ENCODE measurements around the gene HELB. TPM values are rescaled to one million over a fixed set of nuclear protein-coding genes. Genes with fewer than 3 reads are reported as not detected.

The HELB gene
- polyA plus RNA-seq, 1 experiment = 2.0 TPM

DNA sequence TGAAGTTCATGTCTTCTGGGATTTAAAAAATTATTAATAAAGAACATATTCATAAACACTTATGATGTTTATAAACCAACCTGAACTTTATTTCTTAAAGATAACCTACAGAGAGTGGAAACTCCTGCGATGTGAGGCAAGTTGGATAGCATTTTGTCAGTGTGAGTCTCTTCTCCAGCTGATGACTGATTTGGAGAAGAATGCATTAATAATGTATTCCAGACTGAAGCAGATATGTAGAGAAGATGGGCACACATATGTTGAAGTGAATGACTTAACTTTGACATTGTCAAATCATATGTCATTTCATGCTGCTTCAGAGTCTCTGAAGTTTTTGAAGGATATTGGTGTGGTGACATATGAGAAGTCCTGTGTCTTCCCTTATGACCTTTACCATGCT lies 7.3 kb downstream of the HELB start:
- ChIA-PET POLR2A (no interaction called here), CTCF (no interaction called here)
- no peak for DNase-seq (ENCODE audit: low read depth, low spot score)
- no peak overlapping the region for H3K4me3 ChIP-seq (ENCODE audit: low read depth, low read length)
- H3K9me3 ChIP-seq (ENCODE audit: control insufficient read depth, insufficient read depth, low read length) = no peaks in the 10 kb centered on the region
- TF ChIP-seq, protein P1, sequence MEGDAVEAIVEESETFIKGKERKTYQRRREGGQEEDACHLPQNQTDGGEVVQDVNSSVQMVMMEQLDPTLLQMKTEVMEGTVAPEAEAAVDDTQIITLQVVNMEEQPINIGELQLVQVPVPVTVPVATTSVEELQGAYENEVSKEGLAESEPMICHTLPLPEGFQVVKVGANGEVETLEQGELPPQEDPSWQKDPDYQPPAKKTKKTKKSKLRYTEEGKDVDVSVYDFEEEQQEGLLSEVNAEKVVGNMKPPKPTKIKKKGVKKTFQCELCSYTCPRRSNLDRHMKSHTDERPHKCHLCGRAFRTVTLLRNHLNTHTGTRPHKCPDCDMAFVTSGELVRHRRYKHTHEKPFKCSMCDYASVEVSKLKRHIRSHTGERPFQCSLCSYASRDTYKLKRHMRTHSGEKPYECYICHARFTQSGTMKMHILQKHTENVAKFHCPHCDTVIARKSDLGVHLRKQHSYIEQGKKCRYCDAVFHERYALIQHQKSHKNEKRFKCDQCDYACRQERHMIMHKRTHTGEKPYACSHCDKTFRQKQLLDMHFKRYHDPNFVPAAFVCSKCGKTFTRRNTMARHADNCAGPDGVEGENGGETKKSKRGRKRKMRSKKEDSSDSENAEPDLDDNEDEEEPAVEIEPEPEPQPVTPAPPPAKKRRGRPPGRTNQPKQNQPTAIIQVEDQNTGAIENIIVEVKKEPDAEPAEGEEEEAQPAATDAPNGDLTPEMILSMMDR (IDR thresholded peaks at IDR 0.05; ENCODE audit: low read depth, low read length) = no peak
- H3K27ac ChIP-seq (ENCODE audit: low read depth, low read length) = no peak overlapping the region
- no peaks in the 10 kb centered on the region for H3K27me3 ChIP-seq (ENCODE audit: control insufficient read depth, insufficient read depth, low read length)

DNA sequence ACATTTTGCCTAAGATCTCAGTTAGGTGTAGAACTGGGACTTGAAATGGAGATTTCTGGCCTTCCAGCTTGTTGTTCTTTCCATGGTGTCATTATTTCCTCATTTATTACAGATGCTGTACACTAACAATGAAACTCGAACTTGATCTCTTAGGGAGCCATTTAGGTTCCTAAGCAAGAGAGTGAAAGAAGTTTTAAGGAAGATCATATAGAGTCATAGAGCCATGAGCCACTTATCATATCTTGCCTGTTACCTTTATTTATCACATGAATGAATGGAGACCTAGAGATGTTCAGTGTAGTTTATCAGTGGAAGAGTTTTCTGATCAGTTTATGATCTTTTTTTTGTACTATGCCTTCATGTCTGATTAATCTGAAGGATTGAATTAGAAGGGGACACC lies 9.9 kb downstream of the HELB start:
- no peak overlapping the region for H3K4me3 ChIP-seq (ENCODE audit: low read depth, low read length)
- TF ChIP-seq, protein P1 (IDR thresholded peaks at IDR 0.05; ENCODE audit: low read depth, low read length) = no peak
- POLR2A ChIA-PET = no interaction called here
- no peak for DNase-seq (ENCODE audit: low read depth, low spot score)
- H3K27me3 ChIP-seq (ENCODE audit: control insufficient read depth, insufficient read depth, low read length) = no peaks in the 10 kb centered on the region
- no peak overlapping the region for H3K27ac ChIP-seq (ENCODE audit: low read depth, low read length)
- H3K9me3 ChIP-seq (ENCODE audit: control insufficient read depth, insufficient read depth, low read length) = no peaks in the 10 kb centered on the region
- CTCF ChIA-PET = interaction anchor here (1.0 to 1.8 kb wide), 3 partner anchors 9 to 97 kb away, joined by 3 to 9 read pairs (median 5); partner anchors contain the start of gene HELB

DNA sequence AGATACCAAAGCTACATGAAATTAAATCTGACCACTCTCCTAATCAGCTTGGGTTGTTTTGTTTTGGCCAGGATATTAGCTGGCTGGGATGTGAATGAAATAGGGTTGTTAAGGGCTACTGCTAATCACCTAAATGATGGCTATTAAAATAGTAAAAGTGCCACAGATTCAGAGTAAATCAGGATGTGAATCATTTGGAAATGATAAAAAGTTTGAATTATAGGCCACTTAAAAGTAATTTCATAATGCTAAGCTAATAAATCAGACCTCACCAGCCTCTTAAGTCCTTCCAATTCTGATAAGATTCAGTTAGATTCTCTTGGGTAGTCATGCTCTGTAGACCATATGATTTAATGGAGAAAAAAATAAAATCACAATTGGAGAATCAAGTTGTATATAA lies 12.0 kb downstream of the HELB start:
- ChIA-PET POLR2A (interaction anchor here (1.0 kb wide), 1 partner anchor 12 kb away, joined by 4 read pairs; the partner anchor contains the start of gene HELB), CTCF (interaction anchor here (1.1 kb wide), 1 partner anchor 44 kb away, joined by 4 read pairs; no protein-coding TSS in a partner anchor)
- no peak overlapping the region for H3K27ac ChIP-seq (ENCODE audit: low read depth, low read length)
- no peak overlapping the region for H3K4me3 ChIP-seq (ENCODE audit: low read depth, low read length)
- no peaks in the 10 kb centered on the region for H3K9me3 ChIP-seq (ENCODE audit: control insufficient read depth, insufficient read depth, low read length)
- no peak for DNase-seq (ENCODE audit: low read depth, low spot score)
- TF ChIP-seq, protein P1 (IDR thresholded peaks at IDR 0.05; ENCODE audit: low read depth, low read length) = no peak
- no peaks in the 10 kb centered on the region for H3K27me3 ChIP-seq (ENCODE audit: control insufficient read depth, insufficient read depth, low read length)

DNA sequence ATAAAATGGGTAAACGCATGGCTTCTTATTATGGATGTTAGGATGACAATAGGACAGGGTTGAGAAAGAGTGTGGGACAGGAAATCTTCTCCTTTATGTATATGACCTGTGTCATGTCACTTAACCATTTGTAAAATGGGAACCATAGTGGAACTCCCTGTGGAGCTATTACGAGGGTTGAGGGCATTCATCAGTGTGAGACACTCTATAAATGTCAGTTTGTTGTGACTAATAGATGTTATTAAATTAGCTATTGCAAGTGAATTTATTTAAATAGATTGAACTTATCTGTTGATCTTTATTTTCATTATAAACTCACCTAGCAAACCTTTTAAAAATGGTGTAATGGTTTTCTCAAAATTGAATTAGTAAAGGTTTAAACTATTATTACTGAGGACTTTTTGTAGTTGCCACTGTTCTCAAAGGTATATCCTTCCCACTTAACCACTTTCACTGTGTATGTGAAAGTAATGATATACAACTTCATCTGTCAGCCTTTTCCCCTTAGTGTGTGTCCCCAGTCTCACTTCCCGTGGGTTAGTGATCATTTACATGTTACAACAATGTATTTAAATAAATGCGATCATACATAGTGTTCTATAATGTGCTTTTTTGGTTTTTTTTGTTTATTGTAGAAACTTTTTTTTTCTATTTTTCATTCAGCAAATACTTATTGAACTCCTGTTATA lies 17.1 kb downstream of the HELB start:
- TF ChIP-seq, protein P1 (IDR thresholded peaks at IDR 0.05; ENCODE audit: low read depth, low read length) = no peak
- CTCF ChIA-PET = no interaction called here
- H3K27ac ChIP-seq (ENCODE audit: low read depth, low read length) = no peak overlapping the region
- H3K4me3 ChIP-seq (ENCODE audit: low read depth, low read length) = no peak overlapping the region
- no peak for DNase-seq (ENCODE audit: low read depth, low spot score)
- H3K9me3 ChIP-seq (ENCODE audit: control insufficient read depth, insufficient read depth, low read length) = no peaks in the 10 kb centered on the region
- H3K27me3 ChIP-seq (ENCODE audit: control insufficient read depth, insufficient read depth, low read length) = no peaks in the 10 kb centered on the region
- POLR2A ChIA-PET = no interaction called here

DNA sequence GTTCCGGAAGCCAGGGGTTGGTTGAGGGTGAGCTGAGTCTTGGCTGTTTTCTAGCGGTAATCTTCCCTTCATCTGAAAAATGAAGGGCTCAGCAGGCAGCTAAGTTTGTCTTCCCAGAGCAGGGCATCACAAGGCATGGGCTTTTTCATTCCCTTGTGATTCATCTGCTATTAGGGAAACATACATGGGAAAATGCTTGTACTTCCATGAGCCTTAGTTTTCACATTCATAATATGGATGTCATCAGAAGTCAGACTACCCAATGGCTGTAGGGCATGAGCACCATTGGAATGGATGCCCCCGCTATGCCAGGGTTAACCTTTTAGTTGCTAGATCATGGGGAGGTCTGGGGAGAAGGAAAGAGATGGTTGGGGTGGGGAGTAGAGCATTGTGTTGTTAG lies 18.7 kb downstream of the HELB start:
- CTCF ChIA-PET = interaction anchor here (1.0 kb wide), 1 partner anchor 31 kb away, joined by 3 read pairs; no protein-coding TSS in a partner anchor
- DNase-seq (ENCODE audit: low read depth, low spot score) = no peak

More for the DNA sequence above, 18.7 kb downstream of the HELB start:
- Histone ChIP-seq H3K27ac (ENCODE audit: low read depth, low read length) (no peak overlapping the region), H3K9me3 (ENCODE audit: control insufficient read depth, insufficient read depth, low read length) (no peaks in the 10 kb centered on the region), H3K27me3 (ENCODE audit: control insufficient read depth, insufficient read depth, low read length) (no peaks in the 10 kb centered on the region), H3K4me3 (ENCODE audit: low read depth, low read length) (no peak overlapping the region)
- POLR2A ChIA-PET = no interaction called here
- TF ChIP-seq, protein P1 (IDR thresholded peaks at IDR 0.05; ENCODE audit: low read depth, low read length) = no peak
